MM.1S (cell line): ENCODE results near the gene TUBGCP6.

ENCODE experiments used
- DNase-seq: peaks from one replicate; pipeline ENCODE4 v3.0.0-alpha.2; 2015
- H2AFZ ChIP-seq: fragments of 300-600 bp; sonication (generic); 2 replicates; pipeline ENCODE4 v1.6.0; 2016; ENCODE audit warnings: antibody characterized with exemption, low read length
- H3F3A ChIP-seq: fragments of 300-600 bp; sonication (generic); 2 replicates; pipeline ENCODE4 v1.6.1; 2016; ENCODE audit warnings: mild to moderate bottlenecking, antibody characterized with exemption, low read length, moderate library complexity, mixed read lengths; ENCODE audit not compliant: insufficient read depth
- H3K27ac ChIP-seq: fragments of 300-600 bp; sonication (generic); 2 replicates; pipeline ENCODE4 v1.5.1; 2016; ENCODE audit warnings: mild to moderate bottlenecking, low read length
- H3K27me3 ChIP-seq: fragments of 300-600 bp; sonication (generic); replicated peaks from 2 replicates; pipeline ENCODE4 v1.6.0; 2016; ENCODE audit warnings: low read length; ENCODE audit not compliant: insufficient read depth
- H3K36me3 ChIP-seq: fragments of 300-600 bp; sonication (generic); replicated peaks from 2 replicates; pipeline ENCODE4 v1.6.1; 2016; ENCODE audit warnings: mild to moderate bottlenecking, low read length, mixed read lengths; ENCODE audit not compliant: insufficient read depth
- H3K4me1 ChIP-seq: fragments of 300-600 bp; sonication (generic); 2 replicates; pipeline ENCODE4 v1.6.1; 2016; ENCODE audit warnings: low read length, mixed read lengths
- H3K4me2 ChIP-seq: fragments of 300-600 bp; sonication (generic); 2 replicates; pipeline ENCODE4 v1.6.0; 2016; ENCODE audit warnings: low read depth, low read length
- H3K4me3 ChIP-seq: fragments of 300-600 bp; sonication (generic); 2 replicates; pipeline ENCODE4 v1.5.1; 2016; ENCODE audit warnings: low read length, mixed read lengths
- H3K79me2 ChIP-seq: fragments of 300-600 bp; sonication (generic); 2 replicates; pipeline ENCODE4 v1.6.1; 2016; ENCODE audit warnings: mixed run types, low read length, mixed read lengths
- H3K9ac ChIP-seq: fragments of 300-600 bp; sonication (generic); 2 replicates; pipeline ENCODE4 v1.6.1; 2016; ENCODE audit warnings: low read length, mixed read lengths
- H3K9me2 ChIP-seq: fragments of 300-600 bp; sonication (generic); replicated peaks from 2 replicates; pipeline ENCODE4 v1.6.1; 2016; ENCODE audit warnings: mild to moderate bottlenecking, low read length, mixed read lengths; ENCODE audit not compliant: insufficient read depth
- H3K9me3 ChIP-seq: fragments of 300-600 bp; sonication (generic); replicated peaks from 2 replicates; pipeline ENCODE4 v1.6.1; 2016; ENCODE audit warnings: mild to moderate bottlenecking, low read length, mixed read lengths; ENCODE audit not compliant: insufficient read depth
- H4K20me1 ChIP-seq: fragments of 300-600 bp; sonication (generic); 2 replicates; pipeline ENCODE4 v1.6.1; 2016; ENCODE audit warnings: mild to moderate bottlenecking, low read length, moderate library complexity, mixed read lengths; ENCODE audit not compliant: insufficient read depth
- EZH2 ChIP-seq: fragments of 300-600 bp; sonication (generic); optimal IDR thresholded peaks from 2 replicates; pipeline ENCODE3; 2017; ENCODE audit warnings: low read depth, mild to moderate bottlenecking, antibody characterized with exemption, low read length, mixed read lengths
- EZH2phosphoT487 ChIP-seq: fragments of 300-600 bp; sonication (generic); IDR thresholded peaks from 2 replicates; pipeline ENCODE4 v1.6.1; 2018; ENCODE audit warnings: antibody characterized with exemption, low read length
- TF ChIP-seq, protein P1 (sequence below): fragments of 300-600 bp; sonication (generic); IDR thresholded peaks from 2 replicates; pipeline ENCODE4 v1.5.1; 2016; ENCODE audit warnings: antibody characterized with exemption, low read length, mixed read lengths

Gene TUBGCP6

DNA sequence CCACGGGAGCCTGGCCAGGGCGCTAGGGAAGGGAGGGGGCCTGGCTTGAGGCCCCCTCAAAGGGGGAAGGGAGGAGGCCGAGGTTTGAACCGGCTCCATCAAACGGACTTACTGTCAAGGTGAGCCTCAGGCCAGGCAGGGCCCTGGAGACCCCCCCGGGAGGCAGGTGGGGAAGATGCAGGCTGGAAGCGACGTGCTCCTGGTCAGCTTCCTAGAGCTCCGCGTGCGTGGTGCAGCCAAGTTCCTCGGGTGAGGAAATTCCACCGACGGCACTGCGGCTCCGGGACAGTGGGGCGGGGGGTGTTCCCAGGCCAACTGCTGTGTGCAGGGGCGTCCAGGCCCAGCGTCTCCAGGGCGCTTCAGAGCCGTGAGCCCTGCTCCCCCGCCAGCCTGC, 66.4 kb downstream of the TUBGCP6 start:
- no peak for DNase-seq
- Histone ChIP-seq H3K9me3 (no peaks in the 10 kb centered on the region), H3K4me3 (no peak overlapping the region), H3K36me3 (no peaks in the 10 kb centered on the region), H3F3A (no peaks in the 10 kb centered on the region), H3K27ac (no peak overlapping the region), H3K4me2 (no peak overlapping the region), H3K9me2 (no peaks in the 10 kb centered on the region), H3K27me3 (0 out of 2 replicates have a peak, but pooled peaks cover 4% of the 10 kb centered on the region), H3K9ac (no peak overlapping the region), H2AFZ (no peak overlapping the region), H3K4me1 (no peaks in the 10 kb centered on the region), H4K20me1 (no peaks in the 10 kb centered on the region), H3K79me2 (no peaks in the 10 kb centered on the region)
- no peak for TF ChIP-seq EZH2
- TF ChIP-seq, protein P1, sequence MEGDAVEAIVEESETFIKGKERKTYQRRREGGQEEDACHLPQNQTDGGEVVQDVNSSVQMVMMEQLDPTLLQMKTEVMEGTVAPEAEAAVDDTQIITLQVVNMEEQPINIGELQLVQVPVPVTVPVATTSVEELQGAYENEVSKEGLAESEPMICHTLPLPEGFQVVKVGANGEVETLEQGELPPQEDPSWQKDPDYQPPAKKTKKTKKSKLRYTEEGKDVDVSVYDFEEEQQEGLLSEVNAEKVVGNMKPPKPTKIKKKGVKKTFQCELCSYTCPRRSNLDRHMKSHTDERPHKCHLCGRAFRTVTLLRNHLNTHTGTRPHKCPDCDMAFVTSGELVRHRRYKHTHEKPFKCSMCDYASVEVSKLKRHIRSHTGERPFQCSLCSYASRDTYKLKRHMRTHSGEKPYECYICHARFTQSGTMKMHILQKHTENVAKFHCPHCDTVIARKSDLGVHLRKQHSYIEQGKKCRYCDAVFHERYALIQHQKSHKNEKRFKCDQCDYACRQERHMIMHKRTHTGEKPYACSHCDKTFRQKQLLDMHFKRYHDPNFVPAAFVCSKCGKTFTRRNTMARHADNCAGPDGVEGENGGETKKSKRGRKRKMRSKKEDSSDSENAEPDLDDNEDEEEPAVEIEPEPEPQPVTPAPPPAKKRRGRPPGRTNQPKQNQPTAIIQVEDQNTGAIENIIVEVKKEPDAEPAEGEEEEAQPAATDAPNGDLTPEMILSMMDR = no peak
- TF ChIP-seq EZH2phosphoT487 = no peak

GRCh38 chr22:50177537-50178470, 67.0 kb downstream of the TUBGCP6 start:
- Histone ChIP-seq H3K36me3 (no peaks in the 10 kb centered on the region), H3F3A (no peaks in the 10 kb centered on the region), H4K20me1 (no peaks in the 10 kb centered on the region), H3K27ac (no peak overlapping the region), H3K4me2 (no peak overlapping the region), H3K27me3 (0 out of 2 replicates have a peak, but pooled peaks cover 6% of the 10 kb centered on the region), H2AFZ (no peak overlapping the region), H3K4me3 (no peak overlapping the region), H3K9ac (no peak overlapping the region), H3K9me3 (no peaks in the 10 kb centered on the region), H3K4me1 (no peaks in the 10 kb centered on the region), H3K9me2 (no peaks in the 10 kb centered on the region), H3K79me2 (no peaks in the 10 kb centered on the region)
- TF ChIP-seq, protein P1 = no peak
- TF ChIP-seq EZH2phosphoT487 (no peak), EZH2 (no peak)
- DNase-seq = no peak

- no peak overlapping the region for H2AFZ ChIP-seq
- no peaks in the 10 kb centered on the region for H3K9me3 ChIP-seq
- no peaks in the 10 kb centered on the region for H3K9me2 ChIP-seq
- H3K27me3 ChIP-seq = peaks cover 6% of the 10 kb centered on the region; the same call in 1 of the 2 replicates
- no peaks in the 10 kb centered on the region for H3F3A ChIP-seq
- TF ChIP-seq EZH2phosphoT487 = no peak
- TF ChIP-seq, protein P1 = no peak
- no peak for TF ChIP-seq EZH2
- H3K9ac ChIP-seq = no peak overlapping the region
- H3K27ac ChIP-seq = no peak overlapping the region
- DNase-seq = no peak
- no peaks in the 10 kb centered on the region for H3K79me2 ChIP-seq
- H3K4me2 ChIP-seq = no peak overlapping the region
- no peaks in the 10 kb centered on the region for H4K20me1 ChIP-seq
- no peaks in the 10 kb centered on the region for H3K36me3 ChIP-seq
- no peak overlapping the region for H3K4me3 ChIP-seq
- no peaks in the 10 kb centered on the region for H3K4me1 ChIP-seq
These were observed 67.8 kb downstream of the TUBGCP6 start for GRCh38 chr22:50176850-50177536.
